HG02571 (cell line): ENCODE results near the gene GPRC5D.

Experiments
- ATAC-seq: cut with Tn5 transposase; IDR thresholded peaks from one replicate; pipeline ENCODE4 v1.9.1; 2021; ENCODE audit warnings: mild to moderate bottlenecking, moderate library complexity; ENCODE audit not compliant: unreplicated experiment

The GPRC5D gene

DNA sequence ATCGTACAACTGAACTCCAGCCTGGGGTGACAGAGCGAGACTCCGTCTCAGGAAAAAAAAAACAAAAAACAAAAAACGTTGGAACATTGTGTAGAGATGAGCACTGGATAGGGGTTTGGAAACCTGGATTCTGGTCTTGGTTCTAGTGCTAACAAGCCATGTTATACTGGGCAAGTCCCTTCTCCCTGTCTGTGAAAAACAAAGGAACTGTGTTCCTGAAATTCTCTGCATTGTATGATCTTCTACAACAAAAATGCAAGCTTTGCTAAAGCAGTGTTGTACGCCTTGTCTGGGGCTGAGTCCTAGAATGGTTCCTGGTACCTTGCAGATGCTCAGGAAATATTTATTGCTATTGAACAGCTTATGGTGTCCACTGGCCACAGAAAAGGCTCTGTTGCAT lies 13.4 kb downstream of the GPRC5D start:
- ATAC-seq = no peak

DNA sequence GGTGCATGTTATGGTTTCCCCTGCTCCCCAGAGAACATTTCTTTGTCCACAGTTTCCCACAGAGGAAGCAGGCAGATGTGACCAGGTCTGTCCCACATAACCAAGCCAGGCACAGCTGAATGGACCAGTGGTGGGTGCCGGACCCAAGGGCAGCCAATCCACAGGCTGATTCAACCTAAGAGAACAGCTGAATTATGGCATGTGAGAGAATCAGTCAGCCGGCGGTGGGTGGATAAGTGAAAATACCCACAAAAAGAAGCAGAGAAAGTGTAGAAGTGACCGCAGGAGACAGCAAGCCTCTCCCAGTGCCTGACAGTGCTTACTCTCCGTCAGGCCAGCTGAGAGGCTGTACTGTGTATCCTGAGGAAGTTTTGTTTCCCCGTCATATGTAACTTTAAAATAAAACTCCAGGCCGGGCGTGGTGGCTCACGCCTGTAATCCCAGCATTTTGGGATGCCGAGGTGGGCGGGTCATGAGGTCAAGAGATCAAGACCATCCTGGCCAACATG lies 14.9 kb downstream of the GPRC5D start:
- ATAC-seq = no peak

DNA sequence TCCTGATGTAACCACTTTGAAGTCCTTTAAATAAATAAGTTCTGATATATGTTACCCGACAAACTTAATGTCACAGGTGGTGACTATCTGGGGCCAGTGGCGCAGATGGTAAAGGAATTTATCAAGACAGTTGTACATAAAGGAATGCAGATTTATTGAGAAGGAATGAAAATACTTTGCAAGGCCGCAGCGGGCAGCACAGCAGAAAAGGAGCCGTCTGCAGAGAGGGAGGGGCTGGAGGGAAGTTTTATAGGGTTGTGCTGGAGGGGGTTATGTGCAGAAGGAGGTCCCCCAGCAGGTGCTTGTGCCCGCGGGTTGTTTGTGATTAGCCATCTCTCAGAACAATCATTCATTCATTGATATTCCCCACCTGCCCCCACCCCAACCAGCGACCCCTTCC lies 17.4 kb downstream of the GPRC5D start:
- no peak for ATAC-seq

DNA sequence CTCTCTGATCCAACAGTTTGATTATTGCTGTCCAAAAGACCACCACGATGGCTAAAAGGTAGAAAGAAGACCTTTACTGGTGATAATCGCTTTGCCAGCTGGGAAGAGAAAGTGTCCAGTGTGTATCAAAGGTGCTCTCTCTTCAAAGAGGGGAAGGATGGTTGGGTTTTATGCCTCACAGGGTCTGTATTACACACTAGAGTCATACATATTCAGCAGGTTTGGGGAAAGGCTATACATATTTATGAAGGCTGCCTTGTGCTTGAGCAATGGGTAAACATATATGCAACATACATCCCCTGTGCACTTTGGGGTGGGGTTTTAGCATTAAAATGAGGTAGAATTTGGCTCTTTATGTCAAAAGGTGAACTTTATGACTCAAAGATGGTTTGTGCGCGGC lies 18.2 kb downstream of the GPRC5D start:
- ATAC-seq = no peak

DNA sequence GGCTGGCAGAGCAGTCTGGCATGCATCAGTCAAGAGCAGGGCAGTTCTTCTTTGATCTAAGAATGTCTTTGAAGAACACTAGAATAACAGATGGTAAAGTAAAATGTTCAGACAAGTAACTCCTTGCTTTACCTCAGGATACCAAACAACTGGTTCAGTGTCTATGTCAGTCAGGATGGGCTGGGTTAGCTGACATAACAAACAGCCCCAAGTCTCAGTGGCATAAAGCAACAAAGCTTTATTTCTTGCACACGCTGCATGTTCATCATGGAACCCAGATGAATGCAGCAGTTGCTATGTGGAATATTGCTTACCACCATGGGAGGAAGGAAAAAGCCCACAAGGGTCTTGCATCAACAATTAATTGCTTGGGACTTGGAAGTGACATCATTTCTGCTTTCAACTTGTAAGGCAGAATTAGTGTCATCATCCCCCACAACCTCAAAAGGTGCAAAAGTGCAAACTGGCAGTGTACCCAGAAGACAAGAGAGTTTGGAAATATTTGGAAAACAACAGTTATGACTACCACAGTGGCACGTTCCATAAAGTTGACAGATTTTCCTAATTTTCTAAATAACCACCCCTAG lies 21.2 kb downstream of the GPRC5D start:
- no peak for ATAC-seq

DNA sequence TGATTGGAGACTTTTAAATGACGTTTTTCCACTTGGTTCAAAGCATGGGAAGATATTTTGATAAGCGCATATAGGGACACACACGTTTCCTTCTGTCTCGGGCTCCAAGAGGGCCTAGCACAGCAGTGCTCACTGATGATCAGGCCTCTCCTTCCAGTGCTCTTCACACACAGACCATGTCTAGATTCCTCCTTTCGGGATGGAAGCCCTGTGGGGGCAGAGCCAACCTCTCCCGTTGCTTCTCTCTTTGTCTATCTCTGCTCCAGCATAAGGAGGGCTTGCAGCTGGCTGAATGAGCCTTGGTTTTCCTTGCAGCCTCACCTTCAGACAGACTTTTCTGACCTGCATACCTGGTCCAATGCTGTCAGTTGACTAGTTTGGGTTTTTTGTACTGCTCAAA lies 22.3 kb downstream of the GPRC5D start:
- no peak for ATAC-seq

DNA sequence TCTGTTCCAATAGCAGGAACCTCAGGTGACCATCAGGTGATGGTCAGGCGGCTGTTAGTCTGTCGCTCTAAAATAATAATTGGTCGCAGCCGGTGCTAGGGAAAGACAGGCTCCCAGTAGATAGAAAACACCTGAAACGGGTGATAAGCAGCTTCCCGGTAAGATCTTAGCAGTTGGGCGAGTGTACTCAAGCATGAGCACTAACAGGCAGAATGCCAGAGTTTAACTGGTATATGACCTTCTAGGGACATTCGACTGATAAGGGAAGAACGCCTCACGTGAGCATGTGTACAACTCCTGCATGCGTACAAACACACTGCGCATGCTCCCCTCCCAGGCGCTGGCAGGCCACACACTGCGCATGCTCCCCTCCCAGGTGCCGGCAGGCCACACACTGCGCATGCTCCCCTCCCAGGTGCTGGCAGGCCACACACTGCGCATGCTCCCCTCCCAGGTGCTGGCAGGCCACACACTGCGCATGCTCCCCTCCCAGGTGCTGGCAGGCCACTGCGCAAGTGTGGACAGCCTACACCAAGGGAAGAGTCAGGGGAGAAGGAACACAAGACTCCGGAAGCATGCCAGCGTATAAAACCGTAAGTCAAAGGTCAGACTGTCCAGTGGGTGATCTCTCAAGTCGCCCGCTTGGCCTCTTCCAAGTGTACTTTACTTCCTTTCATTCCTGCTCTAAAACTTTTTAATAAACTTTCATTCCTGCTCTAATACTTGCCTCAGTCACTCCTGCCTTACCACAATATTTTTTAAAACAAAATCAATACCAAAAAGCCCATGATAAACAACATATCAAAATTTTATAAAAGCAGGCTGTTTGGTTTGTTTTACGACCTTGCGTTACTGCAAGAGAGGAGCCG lies 24.5 kb downstream of the GPRC5D start:
- ATAC-seq = no peak

DNA sequence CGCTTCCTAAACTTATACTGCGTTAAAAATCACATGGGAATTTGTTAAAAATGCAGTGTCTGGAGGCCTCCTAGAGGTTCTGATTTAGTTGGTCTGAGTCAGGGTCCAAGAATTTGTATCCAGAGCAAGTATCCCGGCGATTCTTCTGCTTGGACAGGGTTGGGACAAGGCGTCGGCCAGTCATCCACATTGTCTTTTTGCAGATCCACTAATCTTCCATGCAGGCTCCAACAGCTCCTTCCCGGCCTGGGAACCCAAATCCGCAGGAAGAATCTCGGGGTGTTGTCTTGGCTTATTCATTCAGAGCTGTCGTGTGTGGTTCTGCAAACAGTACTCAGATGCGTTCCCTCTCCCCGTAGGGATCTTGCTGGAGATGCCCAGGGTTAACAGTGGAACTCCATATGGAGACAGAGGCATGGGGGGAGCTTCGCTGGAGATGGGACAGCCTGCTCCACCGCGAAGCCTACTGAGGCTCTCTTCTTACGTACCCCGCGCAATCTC lies 25.3 kb downstream of the GPRC5D start:
- ATAC-seq = no peak

DNA sequence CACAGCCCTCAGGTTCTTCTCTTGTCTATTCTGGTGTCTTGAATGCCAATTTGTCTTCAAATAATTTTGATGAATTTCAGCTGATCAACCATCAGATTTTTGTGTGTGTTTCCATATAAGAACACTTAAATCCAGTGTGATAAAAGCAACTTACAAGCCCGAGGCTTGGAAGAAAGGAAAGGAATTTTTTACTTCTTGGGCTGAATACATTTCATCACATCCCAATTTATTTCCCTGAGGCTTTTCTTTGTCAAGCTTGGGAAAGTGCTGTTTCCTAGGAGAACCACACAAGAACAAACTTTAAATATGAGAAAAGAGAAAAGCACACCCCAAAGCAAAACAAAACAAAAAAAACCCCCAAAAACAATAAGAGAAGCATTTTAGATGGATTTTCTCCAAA lies 26.6 kb downstream of the GPRC5D start:
- ATAC-seq = no peak

DNA sequence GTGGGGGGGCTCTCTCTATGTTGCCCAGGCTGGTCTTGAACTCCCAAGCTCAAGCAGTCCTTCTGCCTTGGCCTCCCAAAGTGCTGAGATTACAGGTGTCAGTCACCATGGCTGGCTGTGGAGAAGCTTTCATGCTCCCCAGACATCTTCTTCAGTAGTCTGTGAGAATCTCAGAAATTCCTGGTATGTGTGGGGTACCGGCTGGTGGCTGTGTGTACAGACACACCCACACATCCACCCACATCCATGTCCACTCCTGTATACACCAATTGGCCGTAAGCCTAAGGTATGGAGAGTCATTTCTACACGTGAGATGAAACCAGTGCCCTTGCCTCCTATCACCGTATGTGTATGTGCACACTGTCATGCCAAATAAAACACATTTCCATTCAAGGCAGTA lies 27.8 kb downstream of the GPRC5D start:
- no peak for ATAC-seq

DNA sequence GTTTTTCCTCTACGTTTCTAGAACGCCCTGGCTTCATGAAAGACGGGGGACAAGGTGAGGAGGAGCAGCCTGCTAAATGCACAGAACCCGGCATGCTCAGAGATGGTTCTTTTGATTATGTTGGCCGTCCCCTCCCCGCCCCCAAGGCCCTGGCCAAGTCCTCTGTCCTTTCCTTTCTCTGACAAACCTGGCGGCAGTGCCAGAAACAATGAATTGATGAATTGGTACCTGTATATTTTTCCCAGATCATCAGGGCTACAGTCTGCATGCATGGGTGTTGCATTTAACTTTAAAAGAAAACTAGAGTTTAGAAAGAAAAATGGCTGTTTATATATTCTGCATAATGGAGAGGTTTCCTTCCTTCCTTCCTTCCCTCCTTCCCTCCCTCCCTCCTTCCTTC lies 29.0 kb downstream of the GPRC5D start:
- ATAC-seq = no peak

DNA sequence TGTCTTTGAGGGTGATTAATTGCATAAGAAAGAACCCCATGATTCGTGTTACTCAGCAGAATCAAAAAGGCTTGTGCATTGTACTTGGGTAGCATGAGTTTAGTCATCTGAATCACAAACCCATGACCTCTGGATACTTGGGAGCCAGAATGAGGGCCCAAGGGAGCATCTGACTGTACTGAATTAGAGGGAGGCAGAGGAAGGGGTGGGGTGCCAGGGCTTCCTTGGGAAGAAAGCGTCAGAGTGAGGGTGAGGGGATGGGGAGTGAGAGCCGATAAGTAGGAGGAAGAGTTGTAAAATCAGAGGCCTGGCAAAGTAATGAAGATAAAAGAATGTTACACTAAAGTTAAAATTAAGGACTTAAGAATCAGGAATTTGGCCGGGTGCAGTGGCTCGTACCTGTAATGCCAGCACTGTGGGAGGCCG lies 29.8 kb downstream of the GPRC5D start:
- ATAC-seq = no peak

DNA sequence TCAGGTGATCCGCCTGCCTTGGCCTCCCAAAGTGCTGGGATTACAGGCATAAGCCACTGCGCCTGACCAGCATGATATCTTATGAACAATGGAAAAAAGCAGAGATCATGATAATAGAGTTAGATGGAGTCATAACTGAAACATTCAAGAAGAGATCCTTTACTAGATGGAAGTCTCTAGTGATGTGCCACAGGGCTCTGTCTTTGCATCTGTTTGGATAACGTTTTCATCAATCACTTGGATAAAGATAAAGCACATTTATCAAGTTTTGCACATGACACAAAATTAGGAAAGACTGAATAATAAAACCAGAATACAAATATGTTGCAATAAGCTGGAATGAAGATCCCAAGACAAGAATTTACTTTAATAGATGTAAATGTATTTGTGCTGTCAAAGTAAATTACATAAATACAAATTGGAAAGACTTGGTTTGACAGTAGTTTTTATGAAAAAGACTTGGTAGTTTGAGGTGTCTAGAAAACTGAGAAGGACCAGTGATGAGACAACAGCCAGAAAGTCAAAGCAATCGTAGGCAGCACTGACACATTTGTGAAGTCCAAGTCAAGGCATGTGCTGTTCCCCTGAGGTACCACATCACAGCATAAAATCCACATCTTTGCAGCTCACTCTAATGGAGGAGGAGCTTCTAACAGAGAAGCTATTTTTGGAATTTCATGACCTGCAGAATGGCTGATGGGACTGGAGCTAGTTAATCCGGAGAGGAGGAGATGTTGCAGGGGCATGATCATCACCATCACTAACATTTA lies 32.1 kb downstream of the GPRC5D start:
- no peak for ATAC-seq

DNA sequence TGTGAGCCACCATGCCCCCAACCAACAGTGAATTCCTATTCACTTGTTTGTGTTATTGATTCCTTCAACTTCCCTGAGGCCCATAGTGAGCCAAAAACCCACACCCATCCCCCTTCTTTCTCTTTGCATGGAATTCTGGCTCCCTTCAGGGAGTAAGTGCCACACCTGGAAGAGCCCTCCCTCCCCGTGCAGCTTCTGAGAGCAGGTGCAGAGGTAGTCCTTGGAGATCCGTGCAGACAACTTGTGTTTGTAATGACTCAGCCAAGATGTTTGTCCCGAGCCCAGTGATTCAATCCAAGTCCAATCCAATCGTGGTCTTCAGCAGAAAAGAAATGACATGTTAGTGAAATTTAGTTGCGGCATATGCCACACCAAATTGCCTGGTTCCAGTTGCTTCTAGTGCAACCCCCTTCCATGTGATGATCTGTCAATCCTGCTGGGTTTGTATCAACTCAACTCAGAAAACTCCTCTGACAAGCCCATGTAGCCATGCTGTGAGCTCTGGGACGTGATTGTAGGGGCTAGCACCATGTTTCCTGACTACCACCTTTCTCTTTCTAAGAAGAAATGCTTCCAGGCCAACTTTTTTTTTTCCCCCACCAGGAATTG lies 33.1 kb downstream of the GPRC5D start:
- no peak for ATAC-seq

DNA sequence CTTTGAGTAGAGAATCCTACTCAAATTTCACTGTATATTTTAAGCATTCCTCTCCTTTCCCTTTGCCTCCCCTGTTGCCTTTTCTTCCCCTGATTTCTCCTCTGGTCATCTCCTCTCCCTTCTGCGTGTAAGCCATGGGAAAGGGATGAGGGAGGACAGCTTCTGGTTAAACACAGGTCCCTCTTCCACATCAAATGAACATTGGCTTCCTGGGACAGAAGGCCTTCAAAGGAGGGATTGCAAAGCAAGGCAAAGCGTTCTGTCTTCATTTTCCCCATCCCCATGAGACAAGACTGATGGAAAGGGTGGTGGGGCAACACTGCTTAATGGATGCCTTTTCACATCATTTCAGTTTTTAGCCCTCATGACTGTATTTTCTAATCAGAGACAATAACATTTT lies 34.5 kb downstream of the GPRC5D start:
- ATAC-seq = no peak

DNA sequence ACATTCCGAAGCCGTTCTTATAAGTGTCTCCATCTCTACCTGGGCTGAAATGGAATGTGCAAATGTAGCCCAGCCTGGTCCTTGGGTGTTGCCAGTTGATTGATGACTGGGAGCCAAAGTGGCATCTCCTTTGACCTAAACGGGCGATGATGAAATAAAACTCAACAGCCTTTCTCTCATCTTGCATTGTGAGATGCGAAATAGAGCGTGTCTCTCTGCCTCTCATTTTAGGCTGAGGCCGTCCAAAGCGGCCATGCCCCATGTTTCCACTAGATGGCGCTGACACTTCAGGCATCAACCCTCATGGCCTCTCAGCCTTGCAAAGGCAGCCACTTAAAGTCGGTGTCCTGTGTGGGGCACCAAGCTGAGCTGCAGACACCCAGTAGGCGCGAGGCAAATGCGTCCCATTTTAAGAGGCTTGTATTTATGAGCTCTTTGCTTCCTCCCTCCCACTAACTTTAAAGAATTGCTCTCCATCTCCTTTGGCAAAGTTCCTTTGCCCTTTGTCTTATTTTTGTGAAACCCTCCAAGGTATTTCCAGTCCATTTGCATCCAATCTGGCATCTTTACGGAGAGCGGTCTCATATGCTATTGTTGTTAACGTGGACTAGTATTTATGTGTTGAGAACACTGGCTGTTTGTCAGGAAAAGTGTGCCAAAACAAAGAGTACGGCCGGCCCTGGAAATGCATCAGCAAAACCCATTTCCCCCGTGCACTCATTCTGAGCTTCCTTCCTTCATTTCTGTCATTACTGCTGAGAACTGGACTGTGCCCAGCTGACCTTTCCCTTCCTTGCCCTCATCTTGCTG lies 35.6 kb downstream of the GPRC5D start:
- ATAC-seq = peak; percentile 88

DNA sequence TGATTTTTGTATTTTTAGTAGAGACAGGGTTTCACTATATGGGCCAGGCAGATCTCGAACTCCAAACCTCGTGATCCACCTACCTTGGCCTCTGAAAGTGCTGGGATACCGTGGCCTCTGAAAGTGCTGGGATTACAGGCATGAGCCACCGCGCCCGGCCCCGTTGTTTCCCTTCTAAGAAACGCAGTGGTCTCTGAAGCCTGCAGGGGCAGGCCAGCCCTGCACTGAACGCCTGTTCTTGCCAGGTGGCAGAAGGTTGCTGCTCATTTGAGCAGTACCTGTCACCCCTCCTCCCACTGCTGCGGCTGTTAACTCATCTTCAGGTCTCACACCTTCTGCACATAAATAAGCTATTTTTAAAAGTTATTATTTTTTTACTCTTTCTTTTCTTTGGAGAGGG lies 36.3 kb downstream of the GPRC5D start:
- no peak for ATAC-seq

DNA sequence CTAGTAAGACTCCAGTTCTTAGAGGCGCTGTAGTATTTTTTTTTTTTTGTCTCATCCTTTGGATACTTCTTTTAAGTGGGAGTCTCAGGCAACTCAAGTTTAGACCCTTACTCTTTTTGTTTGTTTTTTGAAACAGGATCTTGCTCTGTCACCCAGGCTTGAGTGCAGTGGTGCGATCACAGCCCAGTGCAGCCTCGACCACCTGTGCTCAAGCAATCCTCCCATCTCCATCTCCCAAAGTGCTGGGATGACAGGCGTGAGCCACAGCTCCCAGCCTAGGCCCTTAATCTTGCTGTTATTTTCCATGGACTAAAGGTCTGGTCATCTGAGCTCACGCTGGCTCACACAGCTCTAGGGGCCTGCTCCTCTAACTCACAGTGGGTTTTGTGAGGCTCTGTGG lies 39.3 kb downstream of the GPRC5D start:
- ATAC-seq = no peak

DNA sequence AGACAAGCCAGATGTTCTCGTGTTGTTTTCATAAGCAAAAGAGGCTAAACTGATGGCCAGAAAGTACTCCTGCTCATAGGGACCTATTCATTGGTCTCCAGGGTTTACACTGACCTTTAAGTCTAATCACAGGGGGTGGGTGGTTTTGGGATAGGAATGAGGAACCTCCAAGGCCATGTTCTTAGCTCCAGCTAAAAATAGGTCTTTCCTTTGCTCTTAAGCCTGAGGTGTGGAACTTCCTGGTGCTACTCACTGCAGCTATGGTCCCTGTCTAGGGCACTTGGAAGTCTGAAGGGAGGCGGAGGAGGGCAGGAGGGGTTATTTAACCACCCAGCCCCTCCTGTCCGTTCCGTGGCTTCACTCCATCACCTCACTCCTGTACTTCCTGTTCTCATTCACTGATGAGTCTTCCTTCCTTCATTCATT lies 42.0 kb downstream of the GPRC5D start:
- ATAC-seq = no peak
